GM21515 (cell line): Measurements from ENCODE around the gene OSBPL7.
"Not testable (repeated sequence)": the region's sequence is repeated elsewhere in the genome, so short reads cannot be mapped to it uniquely, and the experiment has no call there.

Source experiments
- ATAC-seq: cut with Tn5 transposase; IDR thresholded peaks from one replicate; pipeline ENCODE4 v1.9.1; 2021; ENCODE audit not compliant: unreplicated experiment

The OSBPL7 gene

GRCh38 chr17:47776330-47777197, 45.0 kb downstream of the OSBPL7 start:
- ATAC-seq, result no peak

GRCh38 chr17:47774987-47775580, 46.5 kb downstream of the OSBPL7 start:
- no peak for ATAC-seq

GRCh38 chr17:47774331-47774730, 47.3 kb downstream of the OSBPL7 start:
- no peak for ATAC-seq

GRCh38 chr17:47773649-47774048, 47.9 kb downstream of the OSBPL7 start:
- ATAC-seq, result not testable (repeated sequence)

GRCh38 chr17:47763913-47764582, 57.5 kb downstream of the OSBPL7 start:
- no peak for ATAC-seq

GRCh38 chr17:47762728-47763127, 58.9 kb downstream of the OSBPL7 start:
- no peak for ATAC-seq

- no peak for ATAC-seq
Measured at GRCh38 chr17:47760409-47761140, 61.0 kb downstream of the OSBPL7 start.

- no peak for ATAC-seq
Measured at GRCh38 chr17:47757386-47757785, 64.2 kb downstream of the OSBPL7 start.
